ENCODE data around the gene SPATA21.

The SPATA21 gene

DNA sequence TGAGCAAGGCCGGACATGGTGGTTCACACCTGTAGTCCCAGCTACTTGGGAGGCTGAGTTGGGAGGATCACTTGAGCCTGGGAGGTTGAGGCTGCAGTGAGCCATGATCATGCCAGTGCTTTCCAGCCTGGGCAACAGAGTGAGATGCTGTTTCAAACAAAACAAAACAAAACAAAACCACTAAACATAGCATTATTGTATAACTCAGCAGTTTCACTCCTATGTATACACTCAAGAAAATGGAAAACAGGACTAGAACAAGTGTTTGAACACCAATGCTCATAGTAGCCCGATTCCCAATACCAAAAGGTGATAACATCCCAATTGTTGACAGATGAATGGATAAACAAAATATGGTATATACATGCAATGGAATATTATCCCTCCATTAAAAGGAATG lies 1.3 kb upstream of the SPATA21 start:
- Histone ChIP-seq H3K9me3 (ENCODE audit: low read length) (no peaks in the 10 kb centered on the region), H3K27ac (ENCODE audit: low read depth, low read length) (no peak overlapping the region), H3K4me3 (ENCODE audit: low read depth in 1 of 2, low read length in 2 of 2) (no peak overlapping the region), H3K4me1 (ENCODE audit: insufficient read depth, low read length) (peaks cover 22% of the 10 kb centered on the region), H3K27me3 (ENCODE audit: control insufficient read depth in 1 of 2, insufficient read depth in 2 of 2, low read length in 2 of 2) (no peaks in the 10 kb centered on the region), H3K9ac (ENCODE audit: low read length) (no peak overlapping the region), H3K36me3 (ENCODE audit: insufficient read depth, low read length) (peaks cover 3% of the 10 kb centered on the region)

DNA sequence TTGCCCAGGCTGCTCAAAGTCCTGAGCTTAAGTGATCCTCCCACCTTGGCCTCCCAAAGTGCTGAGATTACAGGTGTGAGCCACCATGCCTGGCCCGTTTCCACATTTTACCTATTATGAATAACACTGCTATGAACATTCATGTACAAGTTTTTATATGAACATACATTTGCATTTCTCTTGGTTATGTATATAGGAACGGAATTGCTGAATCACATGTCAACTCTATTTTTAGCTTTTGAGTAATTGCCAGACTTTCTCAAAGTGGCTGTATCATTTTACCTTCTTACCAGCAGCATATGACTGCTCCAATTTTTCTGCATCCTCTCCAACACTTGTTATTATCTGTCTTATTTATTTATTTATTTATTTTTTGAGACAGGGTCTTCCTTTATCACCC lies 2.7 kb downstream of the SPATA21 start:
- Histone ChIP-seq H3K9me3 (ENCODE audit: low read length) (no peaks in the 10 kb centered on the region), H3K4me3 (ENCODE audit: low read depth in 1 of 2, low read length in 2 of 2) (no peak overlapping the region), H3K9ac (ENCODE audit: low read length) (no peak overlapping the region), H3K27me3 (ENCODE audit: control insufficient read depth in 1 of 2, insufficient read depth in 2 of 2, low read length in 2 of 2) (no peaks in the 10 kb centered on the region), H3K36me3 (ENCODE audit: insufficient read depth, low read length) (no peaks in the 10 kb centered on the region), H3K27ac (ENCODE audit: low read depth, low read length) (no peak overlapping the region), H3K4me1 (ENCODE audit: insufficient read depth, low read length) (no peaks in the 10 kb centered on the region)

DNA sequence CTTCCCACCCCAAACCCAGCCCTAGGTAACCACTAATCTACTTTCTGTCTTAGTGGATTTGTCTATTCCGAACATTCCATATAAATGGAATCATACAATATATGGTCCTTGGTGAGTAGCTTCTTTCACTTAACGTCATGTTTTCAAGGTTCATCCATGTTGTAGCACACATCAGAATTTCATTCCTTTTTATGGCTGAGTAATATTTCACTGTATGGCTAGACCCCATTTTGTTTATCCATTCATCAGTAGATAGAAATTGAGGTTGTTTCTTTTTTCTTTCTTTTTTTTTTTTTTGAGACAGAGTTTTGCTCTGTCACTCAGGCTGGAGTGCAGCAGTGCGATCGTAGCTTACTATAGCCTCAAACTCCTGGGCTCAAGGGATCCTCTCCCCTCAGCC lies 3.2 kb downstream of the SPATA21 start:
- no peak overlapping the region for H3K4me3 ChIP-seq (ENCODE audit: low read depth in 1 of 2, low read length in 2 of 2)
- no peaks in the 10 kb centered on the region for H3K36me3 ChIP-seq (ENCODE audit: insufficient read depth, low read length)
- H3K9ac ChIP-seq (ENCODE audit: low read length), result no peak overlapping the region
- no peaks in the 10 kb centered on the region for H3K4me1 ChIP-seq (ENCODE audit: insufficient read depth, low read length)
- H3K27ac ChIP-seq (ENCODE audit: low read depth, low read length), result no peak overlapping the region
- no peaks in the 10 kb centered on the region for H3K9me3 ChIP-seq (ENCODE audit: low read length)
- H3K27me3 ChIP-seq (ENCODE audit: control insufficient read depth in 1 of 2, insufficient read depth in 2 of 2, low read length in 2 of 2), result no peaks in the 10 kb centered on the region

DNA sequence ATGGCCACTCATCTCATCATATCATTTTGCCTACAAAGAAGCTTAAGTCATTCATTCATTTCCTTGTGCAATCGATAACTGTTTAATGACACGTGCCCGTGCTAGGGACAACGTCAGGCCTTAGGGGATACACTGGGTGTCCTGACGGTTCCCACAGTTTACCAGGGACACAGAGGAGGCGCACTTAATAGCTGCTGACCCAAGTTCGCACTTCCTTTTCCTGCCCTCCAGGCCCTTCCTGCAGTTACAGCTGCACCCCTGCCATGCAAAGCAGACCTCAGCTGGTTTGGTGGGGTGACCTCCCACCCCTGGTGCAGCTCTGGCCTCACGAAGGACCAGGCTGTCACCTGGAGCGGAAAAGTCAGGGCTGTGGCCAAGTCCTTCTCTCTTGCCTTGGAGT lies 4.2 kb downstream of the SPATA21 start:
- Histone ChIP-seq H3K9me3 (ENCODE audit: low read length) (no peaks in the 10 kb centered on the region), H3K4me3 (ENCODE audit: low read depth in 1 of 2, low read length in 2 of 2) (no peak overlapping the region), H3K4me1 (ENCODE audit: insufficient read depth, low read length) (no peaks in the 10 kb centered on the region), H3K27ac (ENCODE audit: low read depth, low read length) (no peak overlapping the region), H3K36me3 (ENCODE audit: insufficient read depth, low read length) (no peaks in the 10 kb centered on the region), H3K27me3 (ENCODE audit: control insufficient read depth in 1 of 2, insufficient read depth in 2 of 2, low read length in 2 of 2) (no peaks in the 10 kb centered on the region), H3K9ac (ENCODE audit: low read length) (no peak overlapping the region)

DNA sequence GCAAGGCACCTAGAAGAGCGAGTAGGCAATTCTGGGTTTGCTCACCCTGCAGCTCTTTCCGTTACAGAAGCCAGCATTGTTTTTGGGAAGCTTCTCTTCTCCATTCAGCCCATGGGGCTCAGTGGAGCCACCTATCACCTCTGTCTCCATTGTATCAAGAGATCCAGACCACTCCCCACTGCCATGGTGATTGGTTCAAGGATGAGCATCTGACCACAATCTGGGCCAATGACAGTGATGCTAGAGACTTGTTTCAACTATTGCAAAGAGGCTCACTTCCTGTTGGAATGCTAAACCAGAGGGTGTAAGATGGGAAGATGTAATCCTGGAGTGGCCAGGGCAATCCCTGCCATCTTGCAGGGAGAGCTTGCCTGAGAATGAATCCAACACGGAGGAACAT lies 6.6 kb downstream of the SPATA21 start:
- no peaks in the 10 kb centered on the region for H3K36me3 ChIP-seq (ENCODE audit: insufficient read depth, low read length)

DNA sequence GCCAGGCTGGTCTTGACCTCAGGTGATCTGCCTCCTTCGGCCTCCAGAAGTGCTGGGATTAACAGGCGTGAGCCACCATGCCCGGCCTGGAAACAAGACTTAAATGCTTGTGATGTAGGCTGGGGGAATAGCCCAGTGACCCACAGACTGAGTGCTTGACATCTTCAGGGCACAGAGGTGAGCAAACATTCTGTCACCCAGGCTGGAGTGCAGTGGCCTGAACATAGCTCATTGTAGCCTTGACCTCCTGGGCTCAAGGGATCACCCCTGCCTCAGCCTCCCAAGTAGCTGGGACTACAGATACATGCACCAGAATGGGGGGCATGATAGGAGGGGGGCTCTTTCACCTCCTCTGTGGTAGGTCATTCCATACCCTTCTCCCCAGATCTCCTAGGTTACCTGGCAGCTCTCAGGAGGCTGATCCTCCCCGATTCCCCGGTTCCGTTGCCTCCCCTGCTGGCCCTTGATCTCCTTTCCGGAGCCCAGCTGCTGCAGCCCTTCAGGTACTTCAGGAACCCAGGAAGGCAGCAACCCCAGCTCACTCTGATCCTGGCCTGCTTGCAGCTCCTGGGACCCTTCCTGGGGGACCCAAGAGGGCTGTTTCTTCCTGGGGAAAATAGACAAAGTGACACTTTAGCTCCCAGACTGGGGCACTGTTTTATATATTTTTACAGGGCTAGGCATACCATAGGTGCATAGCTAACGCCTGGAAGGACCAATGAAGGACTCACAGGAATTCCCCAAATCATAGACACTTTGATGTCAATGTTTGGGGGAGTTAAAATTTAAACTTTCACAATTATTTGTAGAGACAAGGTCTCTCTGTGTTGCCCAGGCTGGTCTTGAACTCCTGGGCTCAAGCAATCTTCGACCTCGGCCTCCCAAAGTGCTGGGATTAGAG lies 11.8 kb downstream of the SPATA21 start:
- Histone ChIP-seq H3K9ac (ENCODE audit: low read length) (no peak overlapping the region), H3K27me3 (ENCODE audit: control insufficient read depth in 1 of 2, insufficient read depth in 2 of 2, low read length in 2 of 2) (no peaks in the 10 kb centered on the region), H3K4me3 (ENCODE audit: low read depth in 1 of 2, low read length in 2 of 2) (no peak overlapping the region), H3K36me3 (ENCODE audit: insufficient read depth, low read length) (no peaks in the 10 kb centered on the region), H3K4me1 (ENCODE audit: insufficient read depth, low read length) (no peaks in the 10 kb centered on the region), H3K9me3 (ENCODE audit: low read length) (no peaks in the 10 kb centered on the region), H3K27ac (ENCODE audit: low read depth, low read length) (no peak overlapping the region)

More for the DNA sequence above, 6.6 kb downstream of the SPATA21 start:
- no peak overlapping the region for H3K4me3 ChIP-seq (ENCODE audit: low read depth in 1 of 2, low read length in 2 of 2)
- no peaks in the 10 kb centered on the region for H3K9me3 ChIP-seq (ENCODE audit: low read length)
- H3K27me3 ChIP-seq (ENCODE audit: control insufficient read depth in 1 of 2, insufficient read depth in 2 of 2, low read length in 2 of 2), result no peaks in the 10 kb centered on the region
- H3K27ac ChIP-seq (ENCODE audit: low read depth, low read length), result no peak overlapping the region
- no peaks in the 10 kb centered on the region for H3K4me1 ChIP-seq (ENCODE audit: insufficient read depth, low read length)
- H3K9ac ChIP-seq (ENCODE audit: low read length), result no peak overlapping the region

DNA sequence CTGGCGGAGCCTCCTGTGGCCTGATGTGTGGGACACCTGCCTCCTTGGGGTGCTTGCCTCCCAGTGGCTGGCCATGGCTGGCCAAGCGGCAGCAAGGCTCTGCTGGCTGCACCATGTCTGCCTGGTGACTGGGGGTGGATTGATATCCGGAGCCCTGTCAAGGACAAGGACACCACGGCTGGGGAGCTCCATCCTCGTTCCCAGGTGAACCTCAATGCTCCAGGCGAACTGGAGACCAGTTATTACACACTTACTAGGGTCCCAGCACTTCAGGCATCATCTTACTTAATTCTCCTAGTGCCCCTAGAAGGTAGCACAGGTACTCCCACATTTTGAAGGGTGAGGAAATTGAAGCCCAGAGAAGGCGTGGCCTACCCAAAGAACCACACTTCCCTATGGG lies 15.2 kb downstream of the SPATA21 start:
- H3K36me3 ChIP-seq (ENCODE audit: insufficient read depth, low read length), result no peaks in the 10 kb centered on the region
- H3K27ac ChIP-seq (ENCODE audit: low read depth, low read length), result no peak overlapping the region
- H3K4me3 ChIP-seq (ENCODE audit: low read depth in 1 of 2, low read length in 2 of 2), result no peak overlapping the region
- no peaks in the 10 kb centered on the region for H3K9me3 ChIP-seq (ENCODE audit: low read length)
- no peak overlapping the region for H3K9ac ChIP-seq (ENCODE audit: low read length)
- no peaks in the 10 kb centered on the region for H3K4me1 ChIP-seq (ENCODE audit: insufficient read depth, low read length)
- H3K27me3 ChIP-seq (ENCODE audit: control insufficient read depth in 1 of 2, insufficient read depth in 2 of 2, low read length in 2 of 2), result no peaks in the 10 kb centered on the region

DNA sequence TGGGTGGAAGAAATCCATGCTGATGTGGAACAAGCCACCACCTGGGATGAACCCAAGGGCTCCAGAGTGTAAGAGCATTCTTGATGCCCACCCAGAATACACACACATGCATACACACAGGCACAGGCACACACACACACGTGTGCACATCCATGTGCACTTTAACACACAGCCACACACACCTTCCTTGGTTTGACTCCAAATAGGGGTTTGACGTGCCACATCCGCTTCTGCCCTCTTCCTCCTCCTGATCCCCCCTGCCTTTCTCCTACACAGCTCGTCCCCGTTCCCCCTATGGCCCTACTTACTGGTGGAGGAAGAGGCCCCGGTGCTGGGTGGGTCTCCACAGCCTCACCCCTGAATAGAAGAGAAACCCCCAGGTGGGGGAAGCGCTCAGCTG lies 16.0 kb downstream of the SPATA21 start:
- no peaks in the 10 kb centered on the region for H3K27me3 ChIP-seq (ENCODE audit: control insufficient read depth in 1 of 2, insufficient read depth in 2 of 2, low read length in 2 of 2)

DNA sequence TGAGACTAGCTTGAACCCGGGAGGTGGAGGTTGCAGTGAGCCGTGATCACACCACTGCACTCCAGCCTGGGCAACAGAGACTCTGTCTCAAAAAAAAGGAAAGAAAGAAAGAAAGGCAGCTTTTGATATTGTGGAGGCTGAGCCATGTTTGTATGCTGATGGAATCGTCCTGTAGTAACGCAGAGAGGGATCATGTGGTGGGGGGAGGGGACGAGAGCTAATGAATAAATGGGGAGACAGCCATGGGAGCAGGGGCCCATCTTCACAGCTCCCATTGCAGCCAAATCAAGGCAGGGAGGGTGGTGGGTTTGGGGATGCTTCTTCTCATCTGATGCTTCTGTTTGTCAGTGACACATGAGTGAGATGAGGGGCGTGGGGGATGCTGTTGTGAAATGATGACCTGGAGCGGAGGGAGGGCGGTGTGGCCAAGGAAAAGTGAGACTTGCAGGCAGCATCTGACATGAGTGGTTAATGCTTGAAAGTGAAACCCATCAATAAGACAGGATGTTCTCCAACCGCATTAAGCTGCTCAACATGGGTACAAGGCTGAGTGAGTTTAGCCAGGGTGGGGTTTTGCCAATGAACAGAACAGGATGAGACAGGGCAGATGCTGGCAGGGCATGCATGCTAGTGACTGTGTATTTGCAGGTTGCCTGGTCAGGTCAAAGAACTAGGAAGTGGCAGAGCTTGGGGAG lies 16.7 kb downstream of the SPATA21 start:
- Histone ChIP-seq H3K4me3 (ENCODE audit: low read depth in 1 of 2, low read length in 2 of 2) (no peak overlapping the region), H3K9me3 (ENCODE audit: low read length) (no peaks in the 10 kb centered on the region), H3K27me3 (ENCODE audit: control insufficient read depth in 1 of 2, insufficient read depth in 2 of 2, low read length in 2 of 2) (no peaks in the 10 kb centered on the region), H3K27ac (ENCODE audit: low read depth, low read length) (no peak overlapping the region), H3K9ac (ENCODE audit: low read length) (no peak overlapping the region), H3K36me3 (ENCODE audit: insufficient read depth, low read length) (no peaks in the 10 kb centered on the region), H3K4me1 (ENCODE audit: insufficient read depth, low read length) (no peaks in the 10 kb centered on the region)

More for the DNA sequence above, 16.0 kb downstream of the SPATA21 start:
- Histone ChIP-seq H3K36me3 (ENCODE audit: insufficient read depth, low read length) (no peaks in the 10 kb centered on the region), H3K27ac (ENCODE audit: low read depth, low read length) (no peak overlapping the region), H3K9ac (ENCODE audit: low read length) (no peak overlapping the region), H3K4me3 (ENCODE audit: low read depth in 1 of 2, low read length in 2 of 2) (no peak overlapping the region), H3K9me3 (ENCODE audit: low read length) (no peaks in the 10 kb centered on the region), H3K4me1 (ENCODE audit: insufficient read depth, low read length) (no peaks in the 10 kb centered on the region)

DNA sequence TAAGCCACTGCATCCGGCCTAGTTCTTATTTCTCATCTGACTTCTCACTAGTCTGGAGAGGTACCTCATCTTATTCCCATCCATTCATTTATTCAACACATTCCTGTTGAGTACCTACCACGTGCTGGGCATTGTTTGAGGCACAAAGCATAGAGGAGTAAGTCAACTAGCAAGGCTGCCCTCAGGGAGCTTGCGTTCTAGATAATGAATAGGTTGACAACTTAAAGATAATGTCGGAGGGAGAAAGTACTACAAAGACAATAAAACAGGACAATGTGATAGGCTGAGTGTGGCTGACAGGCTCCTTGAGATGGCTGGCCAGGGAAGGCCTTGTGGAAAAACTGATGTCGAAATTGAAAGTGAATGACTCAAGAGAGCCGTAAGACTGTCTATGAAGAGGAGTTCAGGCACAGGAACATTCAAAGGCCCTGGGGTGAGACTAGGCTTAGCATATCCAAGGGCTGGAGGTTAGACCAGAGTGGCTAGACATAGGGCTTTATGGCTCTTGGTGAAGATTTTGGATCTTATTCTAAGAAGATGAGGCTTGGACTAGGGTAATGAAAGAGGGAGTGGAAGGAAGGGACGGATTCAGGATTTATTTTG lies 18.3 kb downstream of the SPATA21 start:
- H3K27ac ChIP-seq (ENCODE audit: low read depth, low read length), result no peak overlapping the region
- H3K27me3 ChIP-seq (ENCODE audit: control insufficient read depth in 1 of 2, insufficient read depth in 2 of 2, low read length in 2 of 2), result no peaks in the 10 kb centered on the region
- H3K4me3 ChIP-seq (ENCODE audit: low read depth in 1 of 2, low read length in 2 of 2), result no peak overlapping the region
- no peak overlapping the region for H3K9ac ChIP-seq (ENCODE audit: low read length)
- no peaks in the 10 kb centered on the region for H3K4me1 ChIP-seq (ENCODE audit: insufficient read depth, low read length)
- H3K9me3 ChIP-seq (ENCODE audit: low read length), result no peaks in the 10 kb centered on the region
- H3K36me3 ChIP-seq (ENCODE audit: insufficient read depth, low read length), result no peaks in the 10 kb centered on the region

DNA sequence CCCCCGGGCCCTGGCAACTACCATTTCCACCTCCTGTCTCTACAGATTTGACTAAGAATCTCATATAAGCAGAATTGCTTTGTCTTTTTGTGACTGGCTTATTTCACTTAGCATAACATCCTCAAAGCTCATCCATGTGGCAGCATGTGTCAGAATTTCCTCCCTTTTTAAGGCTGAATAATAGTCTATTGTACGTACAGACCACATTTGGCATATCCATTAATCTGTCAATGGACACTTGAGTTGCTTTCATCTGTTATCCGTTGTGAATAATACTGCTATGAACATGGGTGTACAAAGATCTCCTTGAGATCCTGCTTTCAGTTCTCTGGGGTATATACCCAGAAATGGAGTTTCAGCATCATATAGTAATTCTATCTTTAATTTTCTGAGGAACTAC lies 24.0 kb downstream of the SPATA21 start:
- peaks cover 0 to 5% of the 10 kb centered on the region in 2 donors for H3K27me3 ChIP-seq (ENCODE audit: control insufficient read depth in 1 of 2, insufficient read depth in 2 of 2, low read length in 2 of 2)
- no peak overlapping the region for H3K27ac ChIP-seq (ENCODE audit: low read depth, low read length)
- H3K4me1 ChIP-seq (ENCODE audit: insufficient read depth, low read length), result no peaks in the 10 kb centered on the region
- H3K9me3 ChIP-seq (ENCODE audit: low read length), result no peaks in the 10 kb centered on the region
- H3K9ac ChIP-seq (ENCODE audit: low read length), result no peak overlapping the region
- H3K36me3 ChIP-seq (ENCODE audit: insufficient read depth, low read length), result no peaks in the 10 kb centered on the region
- no peak overlapping the region for H3K4me3 ChIP-seq (ENCODE audit: low read depth in 1 of 2, low read length in 2 of 2)

Measured in muscle layer of colon (tissue), 2 donors.